Fibroblast of lung (primary cell): ENCODE results near the gene USP44.

Experiments
- EZH2 ChIP-seq: IDR thresholded peaks from 2 replicates; pipeline ENCODE4 v1.5.1; 2012; ENCODE audit warnings: low read length, control low read depth, mild to moderate bottlenecking; ENCODE audit errors: missing control alignments
- TF ChIP-seq, protein P1 (sequence below), 2 donors: IDR thresholded peaks in 1 of 2; conservative IDR thresholded peaks in 1 of 2; 1 replicate in 1 of 2; 2 replicates in 1 of 2; pipeline ENCODE4 v1.5.1; 2011 to 2012; ENCODE audit warnings: low read length in 2 of 2, control low read depth in 1 of 2, inconsistent platforms in 1 of 2, low read depth in 1 of 2, mild to moderate bottlenecking in 1 of 2

GRCh38 chr12:95574799-95575452 is 23.6 kb upstream of the USP44 start:
- TF ChIP-seq, protein P1, sequence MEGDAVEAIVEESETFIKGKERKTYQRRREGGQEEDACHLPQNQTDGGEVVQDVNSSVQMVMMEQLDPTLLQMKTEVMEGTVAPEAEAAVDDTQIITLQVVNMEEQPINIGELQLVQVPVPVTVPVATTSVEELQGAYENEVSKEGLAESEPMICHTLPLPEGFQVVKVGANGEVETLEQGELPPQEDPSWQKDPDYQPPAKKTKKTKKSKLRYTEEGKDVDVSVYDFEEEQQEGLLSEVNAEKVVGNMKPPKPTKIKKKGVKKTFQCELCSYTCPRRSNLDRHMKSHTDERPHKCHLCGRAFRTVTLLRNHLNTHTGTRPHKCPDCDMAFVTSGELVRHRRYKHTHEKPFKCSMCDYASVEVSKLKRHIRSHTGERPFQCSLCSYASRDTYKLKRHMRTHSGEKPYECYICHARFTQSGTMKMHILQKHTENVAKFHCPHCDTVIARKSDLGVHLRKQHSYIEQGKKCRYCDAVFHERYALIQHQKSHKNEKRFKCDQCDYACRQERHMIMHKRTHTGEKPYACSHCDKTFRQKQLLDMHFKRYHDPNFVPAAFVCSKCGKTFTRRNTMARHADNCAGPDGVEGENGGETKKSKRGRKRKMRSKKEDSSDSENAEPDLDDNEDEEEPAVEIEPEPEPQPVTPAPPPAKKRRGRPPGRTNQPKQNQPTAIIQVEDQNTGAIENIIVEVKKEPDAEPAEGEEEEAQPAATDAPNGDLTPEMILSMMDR (conservative IDR thresholded peaks at IDR 0.05 in 1 of 2, IDR thresholded peaks at IDR 0.05 in 1 of 2; ENCODE audit: low read depth in 1 of 2, low read length in 2 of 2) = peak; percentile 70 to 85
- no peak for TF ChIP-seq EZH2
